Measurements from ENCODE around the gene OLFML3.
A peak's percentile ranks its signal among the peaks of the same experiment; 100 is the strongest.
"Not testable (repeated sequence)": the region's sequence is repeated elsewhere in the genome, so short reads cannot be mapped to it uniquely, and the experiment has no call there.

The OLFML3 gene

DNA sequence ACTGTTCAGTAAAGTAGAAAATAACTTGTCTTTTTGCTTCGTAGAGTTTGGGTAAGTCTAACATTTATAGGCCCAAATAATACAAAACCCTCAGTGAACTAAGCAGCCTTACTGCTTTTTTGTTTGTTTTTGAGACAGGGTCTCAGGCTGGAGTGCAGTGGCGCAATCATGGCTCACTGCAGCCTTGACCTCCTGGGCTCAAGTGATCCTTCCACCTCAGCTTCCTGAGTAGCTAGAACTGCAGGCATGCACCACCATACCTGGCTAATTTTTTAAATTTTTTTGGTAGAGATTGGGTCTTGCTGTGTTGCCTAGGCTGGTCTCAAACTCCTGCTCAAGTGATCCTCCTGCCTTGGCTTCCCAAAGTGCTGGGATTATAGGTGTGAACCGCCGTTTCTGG lies 31.1 kb upstream of the OLFML3 start:
- intact Hi-C loops (cut with DNase I), result not testable (repeated sequence)

GRCh38 chr1:113949007-113949406 lies 30.3 kb upstream of the OLFML3 start:
- intact Hi-C loops (cut with DNase I), result no loop called here
- no peak for DNase-seq

More for the DNA sequence above, 31.1 kb upstream of the OLFML3 start:
- DNase-seq, result not testable (repeated sequence)

DNA sequence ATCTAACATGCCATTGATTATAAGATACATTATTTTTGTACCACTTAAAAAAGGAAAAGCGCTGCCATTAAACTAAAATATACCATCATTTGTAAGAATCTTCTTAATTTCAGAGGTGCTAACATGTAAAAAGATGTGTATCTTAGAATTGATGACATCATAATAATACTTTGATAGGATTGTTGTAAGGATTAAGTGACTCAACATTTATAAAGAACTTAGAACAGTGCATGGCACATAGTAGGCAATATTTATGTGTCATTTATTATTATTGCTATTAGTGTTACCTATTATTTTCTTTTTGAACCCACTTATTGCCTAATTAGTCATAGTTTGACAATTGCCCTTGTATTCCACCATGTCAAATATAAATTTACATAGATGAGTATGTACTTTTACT lies 28.4 kb upstream of the OLFML3 start:
- no peak for DNase-seq
- intact Hi-C loops (cut with DNase I), result no loop called here

- DNase-seq, result no peak
- intact Hi-C loops (cut with DNase I), result no loop called here
These were observed 27.6 kb upstream of the OLFML3 start for GRCh38 chr1:113951719-113952118.

DNA sequence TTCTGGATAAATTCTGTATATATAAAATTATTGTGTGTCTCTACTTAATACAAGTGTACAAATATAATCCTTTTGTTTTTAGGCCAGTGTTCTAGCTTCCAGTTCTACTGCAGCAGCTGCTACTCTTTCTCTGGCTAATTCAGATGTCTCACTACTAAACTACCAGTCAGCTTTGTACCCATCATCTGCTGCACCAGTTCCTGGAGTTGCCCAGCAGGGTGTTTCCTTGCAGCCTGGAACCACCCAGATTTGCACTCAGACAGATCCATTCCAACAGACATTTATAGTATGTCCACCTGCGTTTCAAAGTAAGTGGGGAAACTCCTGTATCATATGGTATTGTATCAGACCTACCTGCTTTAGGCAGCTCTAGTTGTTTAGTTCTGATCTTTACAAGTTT lies 21.3 kb upstream of the OLFML3 start:
- DNase-seq, result no peak
- intact Hi-C loops (cut with DNase I), result no loop called here

DNA sequence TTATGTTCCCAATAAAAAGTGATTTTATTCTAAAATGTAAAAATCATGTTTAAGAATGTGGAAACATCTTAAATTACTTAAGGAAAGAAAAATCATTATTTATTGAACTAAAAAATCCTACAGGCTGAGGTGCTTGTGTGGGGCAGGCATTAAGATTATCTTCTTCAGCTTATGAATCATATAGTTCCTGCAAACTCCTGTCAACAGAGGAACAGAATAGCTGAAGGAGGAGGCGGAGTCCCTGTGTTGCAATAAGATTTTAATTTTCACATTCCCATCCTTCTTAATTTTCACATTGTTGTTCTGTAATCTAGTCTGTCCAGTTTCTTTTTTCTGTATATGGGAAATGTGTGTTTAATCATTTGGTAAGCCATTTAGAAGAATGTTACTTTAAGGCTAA lies 20.6 kb upstream of the OLFML3 start:
- DNase-seq, result no peak
- intact Hi-C loops (cut with DNase I), result no loop called here

- DNase-seq, result peak in 1 of 10 donors; percentile 75
- intact Hi-C loops (cut with DNase I), result no loop called here
These were observed 15.9 kb upstream of the OLFML3 start for GRCh38 chr1:113963281-113963906.

DNA sequence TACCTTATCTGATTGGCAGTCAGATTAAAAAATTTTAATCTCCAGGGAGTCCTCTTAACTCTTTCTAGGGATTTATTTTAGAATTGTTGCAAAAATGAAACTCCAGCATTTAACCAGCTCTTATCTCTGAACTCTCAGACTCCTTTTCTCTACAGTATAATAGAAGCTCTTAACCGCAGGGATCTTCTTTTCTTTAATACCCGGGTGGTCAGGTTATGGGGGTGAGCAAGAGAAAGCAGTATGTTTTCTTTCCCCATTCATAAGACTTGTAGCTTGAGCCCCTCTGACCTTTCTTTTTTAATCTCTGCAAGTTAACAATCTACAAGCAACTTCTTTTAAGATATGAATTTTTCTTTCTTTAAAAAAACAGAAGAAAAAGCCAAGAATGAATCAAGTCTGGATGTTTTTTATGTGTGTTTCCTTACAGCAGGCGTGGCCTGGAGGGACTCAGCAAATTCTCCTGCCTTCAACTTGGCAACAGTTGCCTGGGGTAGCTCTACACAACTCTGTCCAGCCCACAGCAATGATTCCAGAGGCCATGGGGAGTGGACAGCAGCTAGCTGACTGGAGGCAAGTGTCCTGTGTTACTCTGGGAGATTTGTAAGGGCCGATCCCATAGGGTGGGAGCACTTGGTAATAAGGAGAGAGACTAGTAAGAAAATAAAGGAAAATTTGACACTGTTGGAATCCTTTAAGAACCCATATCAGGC lies 13.4 kb upstream of the OLFML3 start:
- intact Hi-C loops (cut with DNase I), result no loop called here
- no peak for DNase-seq

DNA sequence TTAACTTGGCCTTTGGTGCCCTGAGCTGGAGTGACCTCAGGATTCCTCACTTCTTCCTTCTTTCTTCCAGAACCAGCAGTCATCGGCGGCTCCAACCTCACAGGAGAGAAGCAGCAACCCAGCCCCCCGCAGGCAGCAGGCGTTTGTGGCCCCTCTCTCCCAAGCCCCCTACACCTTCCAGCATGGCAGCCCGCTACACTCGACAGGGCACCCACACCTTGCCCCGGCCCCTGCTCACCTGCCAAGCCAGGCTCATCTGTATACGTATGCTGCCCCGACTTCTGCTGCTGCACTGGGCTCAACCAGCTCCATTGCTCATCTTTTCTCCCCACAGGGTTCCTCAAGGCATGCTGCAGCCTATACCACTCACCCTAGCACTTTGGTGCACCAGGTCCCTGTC lies 6.3 kb upstream of the OLFML3 start:
- intact Hi-C loops (cut with DNase I), result loop anchor here (10.0 kb wide), 1 partner anchor 138 kb away; no protein-coding TSS in a partner anchor
- peak in 1 of 10 donors; percentile 67 for DNase-seq

DNA sequence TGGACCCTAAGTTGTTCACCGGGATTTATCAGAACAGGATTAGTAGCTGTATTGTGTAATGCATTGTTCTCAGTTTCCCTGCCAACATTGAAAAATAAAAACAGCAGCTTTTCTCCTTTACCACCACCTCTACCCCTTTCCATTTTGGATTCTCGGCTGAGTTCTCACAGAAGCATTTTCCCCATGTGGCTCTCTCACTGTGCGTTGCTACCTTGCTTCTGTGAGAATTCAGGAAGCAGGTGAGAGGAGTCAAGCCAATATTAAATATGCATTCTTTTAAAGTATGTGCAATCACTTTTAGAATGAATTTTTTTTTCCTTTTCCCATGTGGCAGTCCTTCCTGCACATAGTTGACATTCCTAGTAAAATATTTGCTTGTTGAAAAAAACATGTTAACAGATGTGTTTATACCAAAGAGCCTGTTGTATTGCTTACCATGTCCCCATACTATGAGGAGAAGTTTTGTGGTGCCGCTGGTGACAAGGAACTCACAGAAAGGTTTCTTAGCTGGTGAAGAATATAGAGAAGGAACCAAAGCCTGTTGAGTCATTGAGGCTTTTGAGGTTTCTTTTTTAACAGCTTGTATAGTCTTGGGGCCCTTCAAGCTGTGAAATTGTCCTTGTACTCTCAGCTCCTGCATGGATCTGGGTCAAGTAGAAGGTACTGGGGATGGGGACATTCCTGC lies 3.9 kb upstream of the OLFML3 start:
- intact Hi-C loops (cut with DNase I), result loop anchor here (5.0 to 10.0 kb wide), 2 partner anchors 141 to 242 kb away; no protein-coding TSS in a partner anchor
- DNase-seq, result no peak

DNA sequence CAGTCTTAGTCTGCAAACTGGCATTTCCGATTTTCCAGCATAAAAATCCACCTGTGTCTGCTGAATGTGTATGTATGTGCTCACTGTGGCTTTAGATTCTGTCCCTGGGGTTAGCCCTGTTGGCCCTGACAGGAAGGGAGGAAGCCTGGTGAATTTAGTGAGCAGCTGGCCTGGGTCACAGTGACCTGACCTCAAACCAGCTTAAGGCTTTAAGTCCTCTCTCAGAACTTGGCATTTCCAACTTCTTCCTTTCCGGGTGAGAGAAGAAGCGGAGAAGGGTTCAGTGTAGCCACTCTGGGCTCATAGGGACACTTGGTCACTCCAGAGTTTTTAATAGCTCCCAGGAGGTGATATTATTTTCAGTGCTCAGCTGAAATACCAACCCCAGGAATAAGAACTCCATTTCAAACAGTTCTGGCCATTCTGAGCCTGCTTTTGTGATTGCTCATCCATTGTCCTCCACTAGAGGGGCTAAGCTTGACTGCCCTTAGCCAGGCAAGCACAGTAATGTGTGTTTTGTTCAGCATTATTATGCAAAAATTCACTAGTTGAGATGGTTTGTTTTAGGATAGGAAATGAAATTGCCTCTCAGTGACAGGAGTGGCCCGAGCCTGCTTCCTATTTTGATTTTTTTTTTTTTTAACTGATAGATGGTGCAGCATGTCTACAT lies 2.5 kb upstream of the OLFML3 start:
- intact Hi-C loops (cut with DNase I), result loop anchor here (5.0 to 10.0 kb wide), 2 partner anchors 142 to 241 kb away; no protein-coding TSS in a partner anchor
- DNase-seq, result no peak

DNA sequence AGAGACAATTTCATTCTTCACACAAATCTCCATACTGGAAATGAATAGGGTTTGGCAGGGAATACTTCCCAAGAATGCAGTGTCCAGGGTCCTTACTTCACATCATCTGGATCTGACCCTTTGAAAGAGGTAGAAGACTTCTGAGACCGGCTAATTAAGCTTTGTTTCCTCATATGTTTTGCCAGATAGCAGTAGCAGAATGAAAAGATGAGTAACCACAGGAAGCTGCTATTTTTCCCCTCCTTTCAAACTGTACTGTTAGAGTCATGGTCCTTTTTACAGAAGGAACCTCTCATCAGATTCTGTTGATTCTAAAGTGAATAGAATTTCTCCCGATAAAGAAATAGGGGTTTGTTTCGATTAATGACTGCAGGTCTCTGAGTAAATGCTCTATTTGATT lies 1.4 kb upstream of the OLFML3 start:
- intact Hi-C loops (cut with DNase I), result loop anchor here (1.0 to 10.0 kb wide), 3 partner anchors 143 to 305 kb away; no protein-coding TSS in a partner anchor
- DNase-seq, result no peak

GRCh38 chr1:113980110-113980509 lies 836 bp downstream of the OLFML3 start:
- peak in 2 of 10 donors; percentile 38 to 84 for DNase-seq
- intact Hi-C loops (cut with DNase I), result no loop called here

DNA sequence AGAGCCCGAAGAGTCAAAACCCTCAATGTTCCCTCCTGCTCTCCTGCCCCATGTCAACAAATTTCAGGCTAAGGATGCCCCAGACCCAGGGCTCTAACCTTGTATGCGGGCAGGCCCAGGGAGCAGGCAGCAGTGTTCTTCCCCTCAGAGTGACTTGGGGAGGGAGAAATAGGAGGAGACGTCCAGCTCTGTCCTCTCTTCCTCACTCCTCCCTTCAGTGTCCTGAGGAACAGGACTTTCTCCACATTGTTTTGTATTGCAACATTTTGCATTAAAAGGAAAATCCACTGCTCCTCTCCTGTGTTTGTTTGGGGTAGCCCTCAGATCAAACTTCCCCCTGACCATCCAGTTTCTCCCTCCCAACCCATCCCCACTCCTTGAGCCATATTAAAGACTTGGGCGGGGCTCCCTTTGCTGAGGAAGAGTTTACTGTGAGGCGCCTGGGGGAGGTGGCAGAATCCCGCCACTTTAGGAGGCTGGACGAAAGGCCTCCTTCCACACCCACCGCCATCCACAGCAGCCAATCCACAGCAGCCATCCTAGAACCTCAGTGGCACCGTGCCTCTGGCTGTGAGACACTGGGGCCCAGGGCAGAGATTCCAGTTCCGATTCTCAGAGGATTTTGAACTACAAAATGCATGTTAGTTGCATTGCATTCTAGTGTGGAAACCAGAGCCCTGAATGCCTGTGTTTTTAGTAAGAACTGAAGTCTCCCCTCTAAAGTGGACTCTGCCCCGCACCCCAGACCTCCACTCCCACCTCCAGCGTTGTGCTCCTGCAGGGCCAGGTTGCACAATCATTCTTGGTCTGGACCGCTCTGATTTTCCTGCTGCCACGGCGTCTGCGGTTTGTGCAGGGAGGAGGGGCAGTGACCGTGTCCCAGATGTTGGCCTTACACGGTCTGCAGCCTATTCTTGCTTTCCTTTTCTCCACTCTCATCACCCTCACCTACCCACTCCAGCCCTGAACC lies 3.0 kb downstream of the OLFML3 start:
- intact Hi-C loops (cut with DNase I), result no loop called here

GRCh38 chr1:113982949-113983348 lies 3.7 kb downstream of the OLFML3 start:
- DNase-seq, result no peak
- intact Hi-C loops (cut with DNase I), result no loop called here

More for the DNA sequence above, 3.0 kb downstream of the OLFML3 start:
- no peak for DNase-seq

- intact Hi-C loops (cut with DNase I), result no loop called here
- DNase-seq, result peak in 1 of 10 donors; percentile 50
These were observed 4.1 kb downstream of the OLFML3 start for GRCh38 chr1:113983391-113983790.

DNA sequence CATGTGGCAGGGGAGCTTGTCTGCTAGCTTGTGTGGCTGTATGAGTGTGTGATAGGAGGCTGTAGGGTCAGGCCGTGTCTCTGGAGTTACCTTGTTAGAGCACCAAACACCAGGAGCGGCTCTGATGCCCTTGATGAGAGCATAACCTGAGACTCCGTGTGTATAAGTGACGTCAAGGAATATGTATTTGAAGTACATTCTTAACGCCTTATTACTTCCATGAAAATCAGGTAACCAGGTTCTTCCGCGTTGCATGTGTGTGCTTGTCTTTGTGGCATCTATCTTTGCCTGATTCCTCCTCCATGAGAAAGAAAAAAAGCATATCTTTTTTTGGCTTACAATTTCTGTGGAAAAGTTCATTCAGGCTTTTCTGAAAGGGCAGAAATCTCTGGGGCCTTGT lies 4.6 kb downstream of the OLFML3 start:
- no peak for DNase-seq
- intact Hi-C loops (cut with DNase I), result no loop called here

GRCh38 chr1:113984710-113985109 lies 5.4 kb downstream of the OLFML3 start:
- intact Hi-C loops (cut with DNase I), result no loop called here
- no peak for DNase-seq

DNA sequence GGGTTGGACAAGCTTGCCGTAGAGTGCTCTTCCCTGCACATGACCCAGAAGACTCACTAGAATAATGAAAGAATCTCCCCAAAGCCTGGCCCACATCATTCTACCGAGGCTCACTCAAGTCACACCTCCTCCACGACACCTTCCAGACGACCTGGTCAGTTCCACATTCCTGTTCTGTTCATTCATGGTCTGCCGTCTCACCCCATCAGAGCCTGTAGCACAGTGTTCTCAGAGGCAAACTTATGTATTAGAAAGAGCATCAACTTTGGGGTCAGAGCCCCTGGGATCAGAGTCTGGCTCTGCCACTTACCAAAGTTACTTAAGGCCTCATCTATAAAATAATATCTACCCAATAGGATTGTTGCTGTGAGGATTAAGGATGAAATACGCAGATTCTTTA lies 7.5 kb downstream of the OLFML3 start:
- no peak for DNase-seq
- intact Hi-C loops (cut with DNase I), result no loop called here

GRCh38 chr1:113987259-113987658 lies 8.0 kb downstream of the OLFML3 start:
- intact Hi-C loops (cut with DNase I), result no loop called here
- no peak for DNase-seq

All from posterior cingulate gyrus (tissue), 11 donors.